KBM-7 (cell line): ENCODE results near the gene PDLIM7.

Source experiments
- DNase-seq: peaks from one replicate; pipeline ENCODE4 v3.0.0-alpha.2; 2015
- in situ Hi-C: fragments of 300-500 bp; cut with MboI; formaldehyde crosslinking; loops from 2 replicates; pipeline ENCODE4 v1.14.3; 2020; ENCODE audit warnings: low sequenced_read_pairs, low pct_unique_long_range_greater_than_20kb, mixed read lengths

The PDLIM7 gene

DNA sequence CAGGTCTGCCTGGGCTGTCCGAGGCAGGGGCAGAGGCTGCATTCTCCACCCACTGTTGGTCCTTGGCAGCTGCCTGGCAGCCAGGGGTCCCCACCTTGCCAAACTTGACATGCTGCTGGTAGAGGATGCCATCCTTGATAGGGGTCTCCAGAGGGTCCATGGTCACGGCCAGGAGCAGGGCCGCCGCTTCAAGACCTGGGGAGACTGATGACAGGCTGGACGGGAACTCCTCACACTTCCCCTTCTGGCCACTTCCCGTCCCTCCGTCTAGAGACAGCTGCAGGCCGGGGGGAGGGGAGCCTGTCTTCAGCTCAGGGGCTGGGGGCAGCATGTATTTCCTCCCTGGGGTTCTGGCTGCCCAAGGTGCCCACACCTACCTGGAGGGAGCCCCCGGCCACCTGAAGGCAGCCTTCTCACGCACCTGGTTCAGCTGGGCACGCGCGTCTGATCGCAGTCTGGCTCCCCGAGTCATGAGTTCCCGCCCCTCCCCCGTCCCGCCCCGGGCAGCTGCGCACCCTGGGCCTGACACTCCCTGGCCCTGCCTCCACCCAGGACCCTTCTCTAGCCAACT is 12.1 kb upstream of the PDLIM7 start, which contains the start of gene DOK3:
DOK3 (minus strand) TSS at position 446 of the 571 bp plus-strand sequence; CDS start at position 160, 286 bp downstream.
- in situ Hi-C loops: no loop called here
- DNase-seq: peak; percentile 39

DNA sequence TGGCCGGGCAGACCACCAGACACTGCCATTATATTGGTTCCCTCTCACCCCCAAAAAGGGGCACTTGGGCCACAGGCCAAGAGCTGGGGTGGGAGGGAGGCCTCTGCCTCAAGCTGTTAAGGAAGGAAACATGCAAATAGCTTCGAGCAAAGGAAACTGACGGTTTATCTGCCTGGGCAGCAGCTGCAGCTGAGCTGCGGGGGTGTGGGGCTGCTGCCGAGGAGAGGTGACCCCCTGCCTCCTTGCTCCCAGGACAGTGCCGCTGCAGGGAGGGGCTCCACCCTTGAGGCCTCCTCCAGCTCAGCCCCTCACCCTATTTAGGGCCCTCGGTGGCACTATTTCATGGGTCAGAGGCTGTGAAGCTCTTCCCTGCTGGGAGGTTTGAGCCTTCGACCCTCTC is 11.4 kb upstream of the PDLIM7 start:
- peak; percentile 68 for DNase-seq
- in situ Hi-C loops: no loop called here

DNA sequence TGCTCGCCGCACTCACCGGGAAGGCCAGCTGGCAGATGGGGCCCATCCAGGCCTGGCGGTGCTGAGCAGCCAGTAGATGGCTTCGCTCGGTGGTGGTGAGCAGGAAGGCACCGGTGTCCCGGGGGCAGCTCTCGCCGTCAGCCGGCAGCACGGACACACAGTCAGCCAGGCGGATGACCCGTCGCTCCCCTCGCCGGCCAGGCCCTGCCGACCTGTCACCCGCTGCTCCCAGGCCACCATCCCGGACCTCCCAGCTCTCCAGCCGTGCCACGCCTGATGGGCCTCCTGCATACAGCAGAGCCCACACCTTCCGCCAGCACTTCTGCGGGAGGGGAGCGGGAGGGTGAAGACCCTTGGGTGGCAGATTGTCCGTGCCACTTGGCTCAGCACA is 10.8 kb upstream of the PDLIM7 start:
- in situ Hi-C loops: no loop called here
- DNase-seq: no peak

DNA sequence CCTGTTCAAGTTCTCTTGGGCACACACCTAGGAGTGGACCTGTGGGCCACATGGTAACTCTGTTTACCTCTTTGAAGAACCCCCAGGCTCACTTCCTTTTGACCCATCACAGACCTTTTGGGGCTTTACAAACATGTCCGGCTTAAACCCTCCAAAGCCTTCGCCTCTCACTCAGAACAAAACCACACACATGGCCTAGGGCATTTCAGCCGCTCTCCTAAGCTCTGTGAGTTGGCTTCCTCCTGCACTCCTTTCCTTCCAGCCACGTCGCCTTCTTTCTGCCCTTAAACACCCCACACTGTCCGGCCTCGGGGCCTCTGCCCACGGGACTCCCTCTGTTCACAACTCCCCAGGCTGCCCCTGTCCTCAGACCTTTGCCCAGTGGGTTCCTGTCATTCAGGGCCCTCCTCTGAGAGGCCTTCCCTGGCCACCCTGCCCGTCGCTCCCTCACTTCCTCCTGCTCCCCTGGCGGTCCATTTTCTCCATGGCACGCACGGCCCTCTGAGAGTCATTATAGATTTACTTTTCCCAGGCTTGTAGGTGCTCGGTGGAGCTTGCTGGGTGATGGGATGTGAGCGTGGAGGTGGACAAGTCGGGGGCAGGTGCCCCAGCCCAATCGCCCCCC is 10.3 kb upstream of the PDLIM7 start:
- DNase-seq: peak; percentile 16
- in situ Hi-C loops: no loop called here

DNA sequence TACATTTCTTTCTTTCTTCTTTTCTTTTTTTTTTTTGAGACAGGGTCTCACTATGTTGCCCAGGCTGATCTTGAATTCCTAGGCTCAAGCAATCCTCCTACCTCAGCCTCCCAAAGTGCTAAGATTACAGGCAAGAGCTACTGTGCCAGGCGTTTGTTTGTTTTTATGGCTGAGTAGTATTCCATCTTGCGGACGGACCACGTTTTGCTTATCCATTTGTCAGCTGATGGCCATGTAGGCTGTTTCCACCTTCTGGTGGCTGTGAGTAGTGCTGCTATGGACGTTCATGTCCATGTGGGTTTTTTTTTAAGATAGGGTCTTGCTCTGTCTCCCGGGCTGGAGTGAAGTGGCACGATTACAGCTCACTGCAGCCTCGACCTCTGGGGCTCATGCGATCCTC is 9.8 kb upstream of the PDLIM7 start:
- in situ Hi-C loops: no loop called here
- peak; percentile 33 for DNase-seq

DNA sequence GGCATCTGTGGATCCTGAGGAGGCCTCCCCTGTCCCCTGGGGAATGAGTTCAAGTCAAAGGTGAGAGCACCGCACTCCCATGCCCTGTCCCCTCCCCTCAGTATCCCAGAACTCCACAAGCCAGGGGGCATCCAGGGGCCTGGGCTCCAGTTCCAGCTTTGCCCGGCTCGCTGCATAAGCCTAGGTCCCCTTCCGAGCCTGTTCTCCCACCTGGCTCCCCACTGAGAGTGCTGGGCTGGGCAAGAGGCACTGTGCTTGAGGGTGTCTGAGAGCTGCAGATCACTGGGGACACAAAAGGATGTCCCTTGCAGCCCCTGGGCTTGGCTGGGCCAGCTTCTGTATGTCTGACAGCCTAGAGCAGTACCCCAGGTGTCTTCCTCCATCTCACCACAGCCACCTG is 7.7 kb upstream of the PDLIM7 start:
- in situ Hi-C loops: no loop called here
- no peak for DNase-seq

DNA sequence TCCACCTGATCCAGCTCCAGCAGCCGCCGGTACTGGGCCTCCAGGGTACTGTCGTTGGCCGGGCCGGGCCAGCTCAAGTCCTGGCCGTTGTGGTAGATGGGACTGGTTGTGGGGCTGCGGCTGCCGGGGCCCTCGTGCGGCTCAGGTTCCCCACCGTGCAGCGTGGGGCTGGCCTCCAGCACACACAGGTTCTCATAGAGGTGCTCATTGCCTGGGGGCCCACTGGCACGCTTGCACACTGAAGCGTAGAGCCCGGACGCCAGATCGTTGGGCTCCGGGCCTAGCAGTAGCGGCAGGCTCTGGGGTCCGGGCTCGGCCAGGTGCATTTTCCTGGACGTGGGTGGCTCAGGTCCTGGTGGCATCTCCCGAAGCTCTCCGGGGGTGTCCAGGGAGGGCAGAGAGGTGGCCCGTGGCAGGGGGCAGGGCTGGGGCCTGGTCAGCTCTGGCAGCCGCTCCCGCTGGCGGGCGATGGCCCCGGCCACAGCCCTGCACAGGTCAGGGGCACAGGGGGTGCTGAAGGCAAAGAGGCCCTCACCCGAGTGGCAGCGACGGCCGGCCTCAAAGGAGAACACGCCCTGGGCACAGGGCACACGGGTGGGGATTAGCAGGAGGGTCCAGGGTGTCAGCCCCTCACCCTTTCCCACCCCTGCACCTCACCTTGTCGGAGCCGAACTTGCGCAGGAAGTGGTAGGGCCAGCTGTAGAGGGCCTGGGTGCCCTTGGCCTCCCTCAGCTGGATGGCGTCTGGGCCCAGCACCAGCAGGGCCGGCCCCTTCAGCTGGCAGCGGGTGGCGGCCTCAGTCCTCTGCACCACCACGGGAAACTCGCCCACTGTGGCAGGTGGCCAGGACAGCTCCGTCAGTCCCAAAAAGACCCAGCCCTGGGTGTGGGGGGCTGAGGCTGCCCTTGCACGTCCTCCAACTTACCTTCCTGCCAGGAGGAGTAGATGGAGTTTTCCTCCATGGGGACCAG is 7.0 kb upstream of the PDLIM7 start:
- no peak for DNase-seq
- in situ Hi-C loops: no loop called here

DNA sequence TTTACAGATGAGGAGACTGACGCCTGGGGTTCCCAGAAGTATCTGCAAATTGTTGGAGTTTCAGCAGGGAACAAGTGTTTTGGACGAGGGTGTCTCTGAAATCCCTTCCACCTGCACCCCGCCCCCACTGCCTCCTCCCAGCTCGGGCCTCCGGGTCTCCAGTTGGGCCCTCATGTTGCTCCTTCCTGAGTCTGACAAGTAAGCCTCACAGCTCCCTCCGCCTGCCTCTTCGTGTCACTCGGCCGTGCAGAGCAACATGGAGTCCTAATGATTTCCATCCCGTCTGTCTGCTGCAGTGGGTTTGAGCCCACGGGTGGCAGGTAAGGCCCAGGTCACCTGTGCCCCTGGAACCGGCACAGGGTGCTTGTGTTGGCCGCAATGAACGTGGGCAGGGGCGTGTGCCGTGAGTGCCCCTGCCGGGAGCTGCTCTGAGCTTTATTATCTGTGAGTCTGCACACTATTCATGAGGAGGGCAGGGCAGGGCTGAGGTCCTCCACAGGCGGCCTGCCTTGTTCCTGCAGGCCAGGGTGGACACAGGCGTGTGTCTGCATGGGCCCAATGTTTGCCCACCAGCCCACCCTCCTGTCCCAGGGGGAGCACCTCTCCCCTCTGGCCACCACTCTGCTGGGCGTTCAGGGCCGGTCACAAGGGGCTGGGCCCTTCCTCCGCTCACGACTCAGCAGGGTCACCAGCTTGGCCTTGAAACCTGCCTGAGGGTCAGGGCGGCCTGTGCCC is 6.1 kb upstream of the PDLIM7 start:
- in situ Hi-C loops: no loop called here
- DNase-seq: no peak

DNA sequence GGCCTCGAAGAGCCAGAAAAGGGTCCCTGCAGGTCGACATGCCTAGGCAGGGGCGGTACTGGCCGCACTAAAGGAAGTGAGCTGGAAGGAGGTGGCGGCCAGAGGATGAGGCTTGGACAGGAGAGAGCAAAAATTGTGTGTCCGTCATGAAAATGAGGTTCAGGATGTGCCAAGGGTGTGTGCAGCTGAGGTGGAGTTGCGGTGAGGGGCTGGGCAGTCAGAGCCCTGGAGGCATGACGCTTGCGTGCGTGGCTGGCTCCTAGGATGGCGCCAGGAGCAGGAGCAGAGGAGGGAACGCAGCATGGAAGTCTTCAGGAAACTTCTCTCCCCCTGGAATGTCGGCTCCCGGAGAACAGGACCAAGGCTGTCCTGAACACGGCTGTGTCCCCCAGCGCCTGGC is 5.5 kb upstream of the PDLIM7 start:
- in situ Hi-C loops: no loop called here
- no peak for DNase-seq

DNA sequence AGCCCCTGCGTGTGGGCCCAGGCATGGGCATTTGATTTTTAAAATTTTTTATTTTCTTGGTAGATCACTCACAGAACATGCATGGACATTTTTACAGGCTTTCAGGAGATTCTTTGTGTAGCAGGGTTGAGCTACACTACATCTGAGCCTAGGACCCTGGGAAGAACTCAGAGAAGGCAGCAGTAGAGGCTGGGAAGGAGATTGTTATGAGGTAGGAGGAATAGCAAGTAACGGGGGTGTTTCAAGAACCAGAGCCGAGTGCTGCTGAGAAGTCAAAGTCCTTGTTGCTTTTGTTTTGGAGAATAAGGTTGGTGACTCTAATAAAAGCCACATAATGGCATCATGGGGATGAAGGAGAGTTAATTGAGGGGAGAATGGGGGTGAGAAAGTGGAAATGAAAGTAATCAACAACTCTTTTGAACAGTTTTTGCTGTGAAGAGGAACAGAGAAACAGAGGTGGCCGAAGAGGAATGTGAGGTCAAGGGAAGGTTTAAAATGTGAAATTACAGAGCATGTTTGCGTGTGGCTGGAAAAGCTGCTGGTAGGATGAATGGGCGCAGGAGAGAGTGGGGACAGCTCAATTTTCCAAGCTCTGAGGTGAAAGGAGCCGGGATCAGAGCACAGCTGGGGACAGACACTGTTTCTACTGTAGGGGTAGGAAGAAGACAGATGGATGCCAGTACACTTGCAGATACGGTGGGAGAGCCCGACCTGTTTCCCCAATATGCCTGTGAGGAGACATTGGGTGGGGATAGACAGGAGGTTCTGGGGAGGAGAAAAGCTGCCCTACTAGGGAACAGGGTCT is 4.7 kb upstream of the PDLIM7 start:
- in situ Hi-C loops: no loop called here
- DNase-seq: no peak

DNA sequence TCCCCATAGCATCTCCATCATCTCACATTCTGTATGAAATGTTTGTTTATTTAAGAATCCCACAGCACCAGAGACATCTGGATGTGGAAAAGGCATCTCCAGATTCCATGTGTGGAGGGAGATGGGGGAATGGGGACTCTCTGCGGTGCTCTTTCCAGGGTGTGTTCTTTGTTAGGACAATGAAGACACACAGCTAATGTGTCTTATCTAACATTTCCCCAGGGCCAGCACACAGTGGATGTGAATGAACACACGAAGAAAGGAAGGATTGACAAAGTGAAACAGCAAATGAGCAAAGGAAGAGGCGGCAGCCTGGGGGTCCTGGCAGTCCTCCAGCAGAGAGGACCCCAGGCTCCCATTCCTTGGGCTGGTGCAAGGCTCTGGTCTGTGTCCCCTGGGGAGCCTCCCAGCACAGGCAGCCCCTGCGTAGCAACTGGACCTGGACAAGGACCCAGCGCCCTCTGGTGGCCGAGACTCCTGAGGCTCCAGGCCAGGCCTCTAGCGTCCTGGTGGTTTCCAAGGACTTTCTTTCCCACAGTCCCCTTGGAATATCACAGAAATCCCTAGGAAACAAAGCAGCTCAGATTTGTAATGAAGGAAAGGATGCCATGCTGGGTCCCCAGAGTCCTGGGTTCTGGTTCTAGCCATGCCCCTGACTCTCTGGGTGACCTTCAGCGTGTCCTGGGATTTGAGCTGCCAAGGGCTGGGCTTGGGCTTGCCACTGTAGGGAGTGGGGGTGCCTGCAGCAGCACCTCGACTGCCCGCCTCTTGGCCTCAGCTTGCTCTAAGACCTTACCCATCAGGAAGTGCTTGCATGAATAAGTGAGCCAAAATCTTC is 3.5 kb upstream of the PDLIM7 start:
- DNase-seq: peak; percentile 78
- in situ Hi-C loops: no loop called here

DNA sequence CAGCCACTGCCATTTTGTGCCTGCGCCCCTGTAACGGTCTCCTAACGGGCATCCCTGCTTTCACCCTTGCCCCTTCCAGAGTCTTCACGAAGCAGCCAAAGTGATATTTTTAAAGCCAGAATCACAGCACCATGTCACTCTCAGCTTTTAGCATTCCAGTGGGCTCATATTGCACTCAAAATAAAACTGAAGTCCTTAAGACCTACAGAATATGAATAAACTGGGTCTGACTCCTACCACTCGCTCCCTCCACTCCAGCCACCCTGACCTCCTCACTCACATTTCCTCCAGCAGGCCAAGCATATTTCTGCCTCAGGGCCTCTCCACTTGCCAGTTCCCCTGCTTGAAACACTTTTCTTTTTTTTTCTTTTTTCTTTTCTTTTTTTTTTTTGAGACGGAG is 2.4 kb upstream of the PDLIM7 start:
- in situ Hi-C loops: no loop called here
- no peak for DNase-seq

DNA sequence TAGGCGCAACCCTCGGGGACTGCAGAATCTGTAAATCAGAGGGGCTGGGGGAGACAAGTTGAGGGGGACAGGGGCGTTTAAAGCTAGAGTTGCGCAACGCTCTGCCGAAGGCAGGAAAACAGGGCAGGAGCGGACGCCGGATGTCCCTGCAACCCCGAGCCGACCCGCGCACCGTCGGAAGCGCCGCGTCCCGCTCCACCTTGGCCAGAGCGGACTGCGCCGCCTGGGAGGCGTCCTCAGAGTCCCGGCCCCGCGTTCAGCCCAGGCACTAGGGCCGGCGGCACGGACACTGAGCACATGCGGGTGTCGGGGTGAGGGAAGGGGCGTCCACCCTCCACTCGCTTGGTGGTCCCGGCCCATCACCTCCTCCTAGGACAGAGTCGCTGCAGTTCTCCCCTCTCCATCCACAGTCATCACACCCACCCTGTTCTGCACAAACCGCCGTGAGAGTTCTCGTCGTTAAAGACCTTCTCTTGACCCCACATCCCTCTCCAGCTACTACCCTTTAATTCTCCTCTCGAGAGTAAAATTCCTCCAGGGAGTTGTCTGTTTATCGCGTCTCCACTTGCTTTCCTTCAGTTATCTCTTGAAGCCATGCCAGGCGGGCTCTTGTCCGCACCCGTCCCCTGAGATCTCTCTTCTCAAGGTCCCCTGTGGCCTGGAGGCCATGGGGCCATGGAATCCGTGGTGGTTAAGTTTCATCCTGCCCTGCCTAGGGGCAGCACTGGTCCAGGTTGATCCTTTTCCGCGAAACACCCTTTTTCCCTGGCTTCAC is 796 bp upstream of the PDLIM7 start:
- DNase-seq: no peak
- in situ Hi-C loops: no loop called here

DNA sequence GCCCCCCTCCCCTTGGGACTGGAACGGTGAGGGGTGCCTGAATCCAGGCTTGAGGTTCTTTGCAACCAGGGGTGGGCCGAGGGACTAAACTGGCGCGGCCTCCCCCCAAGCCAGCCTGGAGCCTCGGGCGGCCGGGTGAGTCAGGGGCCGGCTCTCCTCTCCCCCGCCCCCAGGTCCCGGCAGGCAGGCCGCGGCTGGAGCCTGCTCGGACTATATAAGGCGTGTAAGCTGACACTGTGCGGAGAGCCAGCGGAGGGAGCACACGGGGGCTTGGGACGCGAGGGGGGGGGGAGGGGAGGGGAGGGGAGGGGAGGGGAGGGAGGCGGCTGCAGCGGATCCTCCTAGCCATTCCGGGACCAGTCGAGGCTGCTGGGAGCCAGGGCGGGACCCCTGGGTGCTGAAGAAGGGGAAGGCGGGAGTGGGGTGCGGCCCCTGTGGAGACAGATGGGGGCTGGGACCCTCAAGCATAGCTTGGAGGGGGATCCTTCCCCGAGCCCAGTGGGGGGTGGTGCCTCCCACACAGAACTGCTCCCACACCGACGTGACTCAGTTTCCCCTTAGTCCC is 595 bp downstream of the PDLIM7 start:
- peak; percentile 55 for DNase-seq
- in situ Hi-C loops: no loop called here

DNA sequence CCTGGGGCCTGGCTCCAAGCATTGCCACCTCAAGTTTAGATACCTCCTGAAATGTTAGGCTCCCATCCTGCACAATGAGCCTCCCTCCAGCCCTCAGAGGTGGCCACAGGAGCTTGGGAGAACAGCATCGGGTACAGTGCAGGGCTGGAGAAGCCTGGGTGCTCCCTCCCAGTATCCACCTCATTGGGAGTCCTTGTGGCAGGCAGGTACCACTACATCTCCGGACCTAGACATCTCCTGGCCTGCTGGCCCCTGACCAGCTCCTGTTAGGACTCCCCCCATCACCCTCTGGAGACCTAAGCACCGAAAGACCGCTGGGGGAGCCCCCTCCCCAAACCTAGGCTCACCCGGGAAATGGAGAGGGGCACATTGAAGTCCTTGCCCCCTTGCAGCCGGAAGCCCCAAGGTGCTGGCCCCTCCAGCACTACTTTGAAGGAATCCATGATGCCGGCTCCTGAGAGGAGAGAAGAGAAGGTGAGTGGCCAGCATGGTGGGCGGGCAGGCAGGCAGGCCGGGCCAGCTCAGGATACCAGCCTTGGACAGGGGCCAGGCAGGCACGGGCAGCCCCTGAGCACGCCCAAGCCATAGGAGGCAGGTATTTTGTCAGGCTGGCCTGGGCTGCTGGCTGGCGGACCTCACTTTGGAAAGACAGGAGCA is 1.2 kb downstream of the PDLIM7 start:
- no peak for DNase-seq
- in situ Hi-C loops: no loop called here

DNA sequence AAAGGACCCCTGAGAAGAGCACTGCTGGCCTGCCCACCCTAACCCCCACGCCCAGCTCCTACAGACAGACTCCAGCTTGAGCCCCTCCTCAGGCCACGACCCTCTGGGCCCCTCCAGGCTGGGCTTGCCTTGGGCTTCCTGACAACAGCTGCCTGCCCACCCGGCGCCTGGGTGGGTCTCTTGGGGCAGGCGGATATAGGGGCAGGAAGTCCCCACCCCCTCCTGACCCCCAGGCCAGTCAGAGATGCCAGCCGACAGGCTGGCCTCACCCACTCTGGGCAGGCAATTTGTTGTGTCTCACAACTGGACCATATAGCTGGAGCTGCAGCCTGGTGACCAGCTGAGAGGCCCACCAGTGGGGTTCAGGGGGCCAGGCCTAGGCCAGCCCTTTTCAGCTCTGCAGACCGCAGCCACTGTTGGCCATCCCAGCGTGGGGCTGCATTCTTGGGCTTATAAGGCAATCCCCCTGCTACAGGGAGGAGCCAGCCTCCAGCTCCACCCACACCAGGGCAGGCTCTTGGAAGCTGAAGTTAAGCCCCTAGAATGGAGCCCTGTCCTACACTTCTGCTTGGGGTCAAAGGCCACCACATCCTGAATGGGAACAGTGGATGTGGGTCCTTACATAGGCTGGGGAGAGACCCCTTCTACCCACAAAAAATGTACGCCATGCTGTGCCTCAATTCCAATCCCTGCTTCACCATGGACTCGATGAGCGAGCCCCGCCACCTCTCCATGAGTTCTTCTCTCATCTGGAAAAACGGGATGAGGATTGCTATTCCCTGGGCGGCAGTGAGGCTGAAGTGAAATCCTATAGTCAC is 2.0 kb downstream of the PDLIM7 start:
- DNase-seq: no peak
- in situ Hi-C loops: no loop called here
